ENCODE data around the gene PAX5.

DNA sequence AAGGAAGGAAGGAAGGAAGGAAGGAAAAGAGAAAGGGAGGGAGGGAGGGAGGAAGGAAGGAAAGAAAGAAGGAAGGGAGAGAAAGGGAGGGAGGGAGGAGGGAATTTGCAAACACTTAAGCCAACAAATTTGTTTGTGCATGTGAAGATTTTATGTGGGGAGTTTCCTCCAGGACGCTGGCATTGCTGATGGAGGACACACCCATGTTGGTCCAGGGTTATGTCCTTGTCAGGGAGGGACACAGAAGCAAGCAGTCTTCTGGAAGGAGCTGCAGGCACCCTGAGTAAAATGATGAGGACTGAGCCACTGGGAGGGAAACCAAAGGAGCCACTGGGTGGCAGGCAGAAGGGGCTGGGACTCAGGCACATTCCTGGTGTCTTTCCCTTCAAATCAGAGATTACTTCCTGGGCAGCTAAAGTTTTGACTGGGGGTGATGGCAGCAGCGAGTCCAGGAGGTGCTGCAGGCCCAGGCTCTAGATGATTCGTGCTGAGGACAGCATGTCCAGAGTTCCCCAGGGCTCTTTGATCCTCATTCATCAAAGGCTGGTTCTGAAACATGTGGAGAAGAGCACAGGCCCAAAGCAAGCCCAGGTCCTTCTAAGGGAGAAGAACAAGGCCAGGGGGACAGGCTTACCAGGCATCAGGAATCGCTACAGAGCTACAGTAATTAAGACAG, 109.2 kb downstream of the PAX5 start:
- TF ChIP-seq, protein P1, sequence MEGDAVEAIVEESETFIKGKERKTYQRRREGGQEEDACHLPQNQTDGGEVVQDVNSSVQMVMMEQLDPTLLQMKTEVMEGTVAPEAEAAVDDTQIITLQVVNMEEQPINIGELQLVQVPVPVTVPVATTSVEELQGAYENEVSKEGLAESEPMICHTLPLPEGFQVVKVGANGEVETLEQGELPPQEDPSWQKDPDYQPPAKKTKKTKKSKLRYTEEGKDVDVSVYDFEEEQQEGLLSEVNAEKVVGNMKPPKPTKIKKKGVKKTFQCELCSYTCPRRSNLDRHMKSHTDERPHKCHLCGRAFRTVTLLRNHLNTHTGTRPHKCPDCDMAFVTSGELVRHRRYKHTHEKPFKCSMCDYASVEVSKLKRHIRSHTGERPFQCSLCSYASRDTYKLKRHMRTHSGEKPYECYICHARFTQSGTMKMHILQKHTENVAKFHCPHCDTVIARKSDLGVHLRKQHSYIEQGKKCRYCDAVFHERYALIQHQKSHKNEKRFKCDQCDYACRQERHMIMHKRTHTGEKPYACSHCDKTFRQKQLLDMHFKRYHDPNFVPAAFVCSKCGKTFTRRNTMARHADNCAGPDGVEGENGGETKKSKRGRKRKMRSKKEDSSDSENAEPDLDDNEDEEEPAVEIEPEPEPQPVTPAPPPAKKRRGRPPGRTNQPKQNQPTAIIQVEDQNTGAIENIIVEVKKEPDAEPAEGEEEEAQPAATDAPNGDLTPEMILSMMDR (IDR thresholded peaks at IDR 0.05): no peak
- TF ChIP-seq POLR2A (IDR thresholded peaks at IDR 0.05): no peak
